Astrocyte (in vitro differentiated cells and primary cell): ENCODE data around the gene DDC. TPM values are rescaled to one million over a fixed set of nuclear protein-coding genes. Genes with fewer than 3 reads are reported as not detected.

ENCODE experiments used
- DNase-seq: peaks from one replicate; pipeline ENCODE4 v3.0.0-alpha.2; 2010; ENCODE audit warnings: low read depth
- FAIRE-seq: peaks from 2 replicates; lab custom pipeline; 2011; peaks lifted over from hg19 to GRCh38; lab: Jason Lieb, UNC
- H2AFZ ChIP-seq: 2 replicates; pipeline ENCODE4 v1.6.0; 2012; ENCODE audit warnings: low read depth, low read length, inconsistent platforms
- H3K27ac ChIP-seq: 2 replicates; pipeline ENCODE4 v1.5.1; 2011; ENCODE audit warnings: low read depth, low read length, inconsistent platforms
- H3K27me3 ChIP-seq: 2 replicates; pipeline ENCODE4 v1.6.0; 2011; ENCODE audit warnings: low read length, inconsistent platforms; ENCODE audit not compliant: insufficient read depth
- H3K36me3 ChIP-seq: 2 replicates; pipeline ENCODE4 v1.5.1; 2011; ENCODE audit warnings: low read length, inconsistent platforms; ENCODE audit not compliant: insufficient read depth
- H3K4me1 ChIP-seq: 2 replicates; pipeline ENCODE4 v1.5.1; 2011; ENCODE audit warnings: low read length, inconsistent platforms; ENCODE audit not compliant: insufficient read depth
- H3K4me2 ChIP-seq: 2 replicates; pipeline ENCODE4 v1.6.0; 2012; ENCODE audit warnings: low read length, inconsistent platforms
- H3K4me3 ChIP-seq: 2 replicates; pipeline ENCODE4 v1.5.1; 2011; ENCODE audit warnings: low read depth, mild to moderate bottlenecking, low read length, inconsistent platforms; ENCODE audit not compliant: insufficient read depth
- H3K79me2 ChIP-seq: 2 replicates; pipeline ENCODE4 v1.6.0; 2012; ENCODE audit warnings: mild to moderate bottlenecking, low read length, inconsistent platforms; ENCODE audit not compliant: insufficient read depth
- H3K9ac ChIP-seq: 2 replicates; pipeline ENCODE4 v1.6.0; 2012; ENCODE audit warnings: mild to moderate bottlenecking, low read length, inconsistent platforms
- H3K9me3 ChIP-seq: 2 replicates; pipeline ENCODE4 v1.5.1; 2012; ENCODE audit warnings: low read depth, mild to moderate bottlenecking, low read length, inconsistent platforms; ENCODE audit not compliant: insufficient read depth
- H4K20me1 ChIP-seq: 2 replicates; pipeline ENCODE4 v1.6.0; 2012; ENCODE audit warnings: low read length, inconsistent platforms; ENCODE audit not compliant: insufficient read depth
- H3K27ac Mint-ChIP-seq: one replicate; pipeline ENCODE4 v1.8.0; 2021; ENCODE audit warnings: mild to moderate bottlenecking, mixed read lengths; ENCODE audit not compliant: unreplicated experiment
- H3K27me3 Mint-ChIP-seq: one replicate; pipeline ENCODE4 v1.8.0; 2021; ENCODE audit warnings: low read depth, mixed read lengths; ENCODE audit not compliant: unreplicated experiment
- H3K36me3 Mint-ChIP-seq: one replicate; pipeline ENCODE4 v1.8.0; 2021; ENCODE audit warnings: low read depth, mixed read lengths; ENCODE audit not compliant: unreplicated experiment
- H3K4me1 Mint-ChIP-seq: one replicate; pipeline ENCODE4 v1.8.0; 2021; ENCODE audit warnings: low read depth, mixed read lengths; ENCODE audit not compliant: unreplicated experiment
- H3K4me3 Mint-ChIP-seq: one replicate; pipeline ENCODE4 v1.8.0; 2021; ENCODE audit warnings: mild to moderate bottlenecking, moderate library complexity, mixed read lengths; ENCODE audit not compliant: unreplicated experiment
- H3K9me3 Mint-ChIP-seq: one replicate; pipeline ENCODE4 v1.8.0; 2021; ENCODE audit warnings: mild to moderate bottlenecking, mixed read lengths; ENCODE audit not compliant: unreplicated experiment
- CTCF ChIP-seq: IDR thresholded peaks from 2 replicates; pipeline ENCODE4 v1.5.1; 2011; ENCODE audit warnings: low read depth, mild to moderate bottlenecking, inconsistent platforms, low read length, moderate library complexity; ENCODE audit not compliant: insufficient read depth
- EZH2 ChIP-seq: IDR thresholded peaks from 2 replicates; pipeline ENCODE4 v1.6.1; 2012; ENCODE audit warnings: mild to moderate bottlenecking, low read length, inconsistent platforms; ENCODE audit not compliant: insufficient read depth
- total RNA-seq: library from RNA; stranded (reverse); gene quantifications from 2 replicates; pipeline ENCODE4 v1.2.1, GENCODE V29; 2021

DDC gene
- total RNA-seq, 1 donor from 2014 or later = not detected

- Histone ChIP-seq H3K9me3 (no peaks in the 10 kb centered on the region), H3K9ac (no peak overlapping the region), H3K27me3 (peaks cover 8% of the 10 kb centered on the region), H2AFZ (no peak overlapping the region), H3K36me3 (no peaks in the 10 kb centered on the region), H3K79me2 (no peaks in the 10 kb centered on the region), H3K4me1 (peaks cover 2% of the 10 kb centered on the region), H3K4me2 (no peak overlapping the region), H3K4me3 (no peak overlapping the region), H4K20me1 (no peaks in the 10 kb centered on the region), H3K27ac (no peak overlapping the region)
- H3K4me3 Mint-ChIP-seq = no peak overlapping the region
- H3K9me3 Mint-ChIP-seq = peaks cover 5% of the 10 kb centered on the region
- TF ChIP-seq CTCF (no peak), EZH2 (no peak)
- H3K27me3 Mint-ChIP-seq = peaks cover 4% of the 10 kb centered on the region
- H3K27ac Mint-ChIP-seq = peak overlapping the region; percentile 77
- H3K4me1 Mint-ChIP-seq = peaks cover 10% of the 10 kb centered on the region
- H3K36me3 Mint-ChIP-seq = no peaks in the 10 kb centered on the region
- no peak for FAIRE-seq
- DNase-seq = peak; percentile 64
Measured at GRCh38 chr7:50497068-50497642, 68.0 kb downstream of the DDC start.

- H3K9me3 Mint-ChIP-seq = peaks cover 5% of the 10 kb centered on the region
- no peak for DNase-seq
- H3K27me3 Mint-ChIP-seq = peaks cover 4% of the 10 kb centered on the region
- H3K36me3 ChIP-seq = no peaks in the 10 kb centered on the region
- peaks cover 7% of the 10 kb centered on the region for H3K4me1 Mint-ChIP-seq
- no peak overlapping the region for H3K4me3 ChIP-seq
- H2AFZ ChIP-seq = no peak overlapping the region
- peak overlapping the region; percentile 77 for H3K27ac Mint-ChIP-seq
- no peak for FAIRE-seq
- H3K79me2 ChIP-seq = no peaks in the 10 kb centered on the region
- no peak overlapping the region for H3K4me2 ChIP-seq
- TF ChIP-seq CTCF (no peak), EZH2 (no peak)
- H3K9ac ChIP-seq = no peak overlapping the region
- no peak overlapping the region for H3K27ac ChIP-seq
- no peaks in the 10 kb centered on the region for H3K4me1 ChIP-seq
- H3K4me3 Mint-ChIP-seq = no peak overlapping the region
- H3K9me3 ChIP-seq = no peaks in the 10 kb centered on the region
- no peaks in the 10 kb centered on the region for H3K36me3 Mint-ChIP-seq
- H3K27me3 ChIP-seq = peaks cover 8% of the 10 kb centered on the region
- H4K20me1 ChIP-seq = no peaks in the 10 kb centered on the region
Measured at GRCh38 chr7:50496569-50496968, 68.6 kb downstream of the DDC start.

- Histone ChIP-seq H3K79me2 (no peaks in the 10 kb centered on the region), H3K36me3 (no peaks in the 10 kb centered on the region), H3K4me1 (no peaks in the 10 kb centered on the region), H4K20me1 (no peaks in the 10 kb centered on the region), H2AFZ (no peak overlapping the region), H3K27ac (no peak overlapping the region), H3K4me2 (no peak overlapping the region), H3K9me3 (no peaks in the 10 kb centered on the region), H3K4me3 (no peak overlapping the region), H3K9ac (no peak overlapping the region), H3K27me3 (peaks cover 8% of the 10 kb centered on the region)
- peaks cover 4% of the 10 kb centered on the region for H3K27me3 Mint-ChIP-seq
- DNase-seq (no peak), FAIRE-seq (no peak)
- H3K9me3 Mint-ChIP-seq = peaks cover 2% of the 10 kb centered on the region
- H3K4me1 Mint-ChIP-seq = peaks cover 7% of the 10 kb centered on the region
- H3K27ac Mint-ChIP-seq = no peak overlapping the region
- TF ChIP-seq EZH2 = no peak
- TF ChIP-seq CTCF = no peak
- H3K4me3 Mint-ChIP-seq = no peak overlapping the region
- H3K36me3 Mint-ChIP-seq = no peaks in the 10 kb centered on the region
Measured at GRCh38 chr7:50495746-50496145, 69.5 kb downstream of the DDC start.
